ENCODE data around the gene PDE6B. TPM values are rescaled to one million over a fixed set of nuclear protein-coding genes. Genes with fewer than 3 reads are reported as not detected.

PDE6B gene
- total RNA-seq, 1 experiment from 2014 or later = not detected

- Histone ChIP-seq H3K9ac (ENCODE audit: low read length) (no peak overlapping the region), H3F3A (ENCODE audit: low read length, unreplicated experiment) (no peaks in the 10 kb centered on the region), H3K9me2 (replicated peaks; ENCODE audit: low read length) (no peaks in the 10 kb centered on the region), H3K36me3 (ENCODE audit: low read depth, low read length) (no peaks in the 10 kb centered on the region), H4K20me1 (ENCODE audit: low read length) (no peaks in the 10 kb centered on the region), H3K27ac (ENCODE audit: low read length) (no peak overlapping the region), H3K4me1 (ENCODE audit: insufficient read depth, low read length) (no peaks in the 10 kb centered on the region), H3K4me2 (ENCODE audit: low read length) (no peak overlapping the region), H3K4me3 (ENCODE audit: low read length) (no peak overlapping the region), H3K9me3 (ENCODE audit: low read length) (no peaks in the 10 kb centered on the region), H2AFZ (ENCODE audit: low read length) (no peak overlapping the region), H3K27me3 (ENCODE audit: low read length) (0 out of 2 replicates have a peak, but pooled peaks cover 7% of the 10 kb centered on the region), H3K79me2 (ENCODE audit: low read length) (no peaks in the 10 kb centered on the region)
- no peak for DNase-seq
- BruUV-seq (replicated peaks) = no TSS peak
- no peak for ATAC-seq
- ChIA-PET CTCF (no interaction called here), POLR2A (ENCODE audit: unreplicated experiment) (no interaction called here)
- intact Hi-C loops (cut with micrococcal nuclease) = no loop called here
- TF ChIP-seq EZH2phosphoT487 (IDR thresholded peaks at IDR 0.05; ENCODE audit: borderline replicate concordance, low read length) (no peak), EZH2 (IDR thresholded peaks at IDR 0.05; ENCODE audit: low read length, unreplicated experiment) (no peak), CTCF (conservative IDR thresholded peaks at IDR 0.05; ENCODE audit: low read depth, low read length) (no peak)
Measured at GRCh38 chr4:600850-601515, 24.4 kb upstream of the PDE6B start.

GRCh38 chr4:601612-602558 is 23.5 kb upstream of the PDE6B start:
- ChIA-PET POLR2A (ENCODE audit: unreplicated experiment) (no interaction called here), CTCF (no interaction called here)
- Histone ChIP-seq H3K36me3 (ENCODE audit: low read depth, low read length) (no peaks in the 10 kb centered on the region), H3K27me3 (ENCODE audit: low read length) (0 out of 2 replicates have a peak, but pooled peaks cover 7% of the 10 kb centered on the region), H3K4me1 (ENCODE audit: insufficient read depth, low read length) (no peaks in the 10 kb centered on the region), H3F3A (ENCODE audit: low read length, unreplicated experiment) (no peaks in the 10 kb centered on the region), H3K9ac (ENCODE audit: low read length) (no peak overlapping the region), H3K9me2 (replicated peaks; ENCODE audit: low read length) (no peaks in the 10 kb centered on the region), H3K79me2 (ENCODE audit: low read length) (no peaks in the 10 kb centered on the region), H3K4me3 (ENCODE audit: low read length) (no peak overlapping the region), H2AFZ (ENCODE audit: low read length) (no peak overlapping the region), H3K27ac (ENCODE audit: low read length) (no peak overlapping the region), H3K4me2 (ENCODE audit: low read length) (no peak overlapping the region), H4K20me1 (ENCODE audit: low read length) (no peaks in the 10 kb centered on the region), H3K9me3 (ENCODE audit: low read length) (no peaks in the 10 kb centered on the region)
- no TSS peak for BruUV-seq (replicated peaks)
- ATAC-seq (no peak), DNase-seq (no peak)
- no peak for TF ChIP-seq EZH2 (IDR thresholded peaks at IDR 0.05; ENCODE audit: low read length, unreplicated experiment)
- TF ChIP-seq CTCF (conservative IDR thresholded peaks at IDR 0.05; ENCODE audit: low read depth, low read length) = no peak
- no peak for TF ChIP-seq EZH2phosphoT487 (IDR thresholded peaks at IDR 0.05; ENCODE audit: borderline replicate concordance, low read length)
- intact Hi-C loops (cut with micrococcal nuclease) = no loop called here

Measured in PC-3 (cell line).